Activated CD4-positive, alpha-beta memory T cell treated with anti-CD3 and anti-CD28 coated beads, Interleukin-2, amount 10 ng/mL, durations not matched to agents 7 days and 5 days (primary cell): ENCODE data around the gene SDHAF1. TPM values are rescaled to one million over a fixed set of nuclear protein-coding genes. Genes with fewer than 3 reads are reported as not detected.

Experiments used
- CTCF ChIA-PET: fragments of 350-600 bp; sonication (Branson Sonifier 250); formaldehyde crosslinking; loops from one replicate; lab custom pipeline; 2021; ENCODE audit warnings: antibody characterized with exemption, inconsistent platforms; lab: Charles Lee
- POLR2A ChIA-PET: fragments of 350-600 bp; sonication (Branson Sonifier 250); formaldehyde crosslinking; loops from one replicate; lab custom pipeline; 2021; ENCODE audit warnings: antibody characterized with exemption; lab: Charles Lee
- DNase-seq: peaks from one replicate; pipeline ENCODE4 v3.0.0-alpha.2; 2020
- H3K27ac Mint-ChIP-seq: one replicate; pipeline ENCODE4 v1.8.0; 2021; ENCODE audit warnings: mild to moderate bottlenecking, mixed read lengths
- H3K27me3 Mint-ChIP-seq: one replicate; pipeline ENCODE4 v1.8.0; 2021; ENCODE audit warnings: mixed read lengths
- H3K36me3 Mint-ChIP-seq: one replicate; pipeline ENCODE4 v1.8.0; 2021; ENCODE audit warnings: low read depth, mixed read lengths
- H3K4me1 Mint-ChIP-seq: one replicate; pipeline ENCODE4 v1.8.0; 2021; ENCODE audit warnings: mixed read lengths
- H3K4me3 Mint-ChIP-seq: one replicate; pipeline ENCODE4 v1.8.0; 2021; ENCODE audit warnings: mild to moderate bottlenecking, mixed read lengths
- H3K9me3 Mint-ChIP-seq: one replicate; pipeline ENCODE4 v1.8.0; 2021; ENCODE audit warnings: mixed read lengths
- total RNA-seq, 2 experiments: library from RNA; stranded (reverse); gene quantifications; one replicate each; pipeline ENCODE4 v1.2.3, GENCODE V29; 2021

SDHAF1 gene
- total RNA-seq, 2 experiments from 2014 or later: 17.3 to 18.3 TPM

GRCh38 chr19:35990771-35991730 lies 3.9 kb upstream of the SDHAF1 start:
- CTCF ChIA-PET: interaction anchor here (1.1 kb wide), 1 partner anchor 32 kb away, joined by 3 read pairs; no protein-coding TSS in a partner anchor

GRCh38 chr19:35991731-35992450 lies 3.1 kb upstream of the SDHAF1 start:
- ChIA-PET CTCF (interaction anchor here (1.1 kb wide), 1 partner anchor 33 kb away, joined by 3 read pairs; no protein-coding TSS in a partner anchor), POLR2A (no interaction called here)
- Mint-ChIP-seq H3K36me3 (peaks cover 6% of the 10 kb centered on the region), H3K4me1 (peaks cover 21% of the 10 kb centered on the region), H3K27ac (no peak overlapping the region), H3K27me3 (peaks cover 13% of the 10 kb centered on the region), H3K9me3 (no peaks in the 10 kb centered on the region), H3K4me3 (no peak overlapping the region)
- no peak for DNase-seq

More at GRCh38 chr19:35990771-35991730, 3.9 kb upstream of the SDHAF1 start:
- Mint-ChIP-seq H3K27ac (no peak overlapping the region), H3K36me3 (no peaks in the 10 kb centered on the region), H3K4me3 (no peak overlapping the region), H3K4me1 (peaks cover 15% of the 10 kb centered on the region), H3K9me3 (no peaks in the 10 kb centered on the region), H3K27me3 (peaks cover 20% of the 10 kb centered on the region)
- POLR2A ChIA-PET: no interaction called here
- no peak for DNase-seq

GRCh38 chr19:35992907-35993765 lies 1.9 kb upstream of the SDHAF1 start:
- CTCF ChIA-PET: no interaction called here
- peaks cover 28% of the 10 kb centered on the region for H3K4me1 Mint-ChIP-seq
- POLR2A ChIA-PET: interaction anchor here (2.8 to 4.6 kb wide), 3 partner anchors 21 to 62 kb away, joined by 9 to 20 read pairs (median 14); partner anchors contain the start of genes ALKBH6, THAP8 and WDR62
- H3K4me3 Mint-ChIP-seq: peak overlapping the region; percentile 24
- no peak for DNase-seq
- H3K27me3 Mint-ChIP-seq: peaks cover 8% of the 10 kb centered on the region
- H3K36me3 Mint-ChIP-seq: peaks cover 13% of the 10 kb centered on the region
- H3K27ac Mint-ChIP-seq: no peak overlapping the region
- no peaks in the 10 kb centered on the region for H3K9me3 Mint-ChIP-seq

- peaks cover 13% of the 10 kb centered on the region for H3K36me3 Mint-ChIP-seq
- peaks cover 28% of the 10 kb centered on the region for H3K4me1 Mint-ChIP-seq
- no peak for DNase-seq
- H3K27ac Mint-ChIP-seq: no peak overlapping the region
- no peaks in the 10 kb centered on the region for H3K9me3 Mint-ChIP-seq
- CTCF ChIA-PET: interaction anchor here (1.0 kb wide), 1 partner anchor 62 kb away, joined by 3 read pairs; no protein-coding TSS in a partner anchor
- no peaks in the 10 kb centered on the region for H3K27me3 Mint-ChIP-seq
- H3K4me3 Mint-ChIP-seq: peak overlapping the region; percentile 44
- POLR2A ChIA-PET: interaction anchor here (0.9 to 4.6 kb wide), 4 partner anchors 20 to 282 kb away, joined by 3 to 20 read pairs (median 12); partner anchors contain the start of genes ALKBH6, THAP8 and WDR62
These were observed 927 bp upstream of the SDHAF1 start for GRCh38 chr19:35993923-35994598.

GRCh38 chr19:35996777-35997176 lies 1.8 kb downstream of the SDHAF1 start:
- Mint-ChIP-seq H3K4me3 (peak overlapping the region; percentile 82), H3K36me3 (peaks cover 29% of the 10 kb centered on the region)
- POLR2A ChIA-PET: interaction anchor here (3.3 to 4.6 kb wide), 2 partner anchors 17 to 58 kb away, joined by 14 to 20 read pairs; partner anchors contain the start of genes ALKBH6, THAP8 and WDR62

GRCh38 chr19:36001605-36002004 lies 6.6 kb downstream of the SDHAF1 start:
- Mint-ChIP-seq H3K4me3 (no peak overlapping the region), H3K36me3 (peaks cover 32% of the 10 kb centered on the region), H3K27me3 (no peaks in the 10 kb centered on the region), H3K9me3 (no peaks in the 10 kb centered on the region), H3K27ac (no peak overlapping the region), H3K4me1 (peaks cover 13% of the 10 kb centered on the region)
- ChIA-PET CTCF (interaction anchor here (1.2 kb wide), 1 partner anchor 70 kb away, joined by 3 read pairs; no protein-coding TSS in a partner anchor), POLR2A (no interaction called here)
- DNase-seq: no peak

More at GRCh38 chr19:35996777-35997176, 1.8 kb downstream of the SDHAF1 start:
- Mint-ChIP-seq H3K4me1 (peaks cover 31% of the 10 kb centered on the region), H3K9me3 (no peaks in the 10 kb centered on the region), H3K27ac (no peak overlapping the region), H3K27me3 (no peaks in the 10 kb centered on the region)
- DNase-seq: no peak
- CTCF ChIA-PET: interaction anchor here (0.7 to 1.3 kb wide), 2 partner anchors 47 to 57 kb away, joined by 3 read pairs; partner anchors contain the start of gene THAP8

GRCh38 chr19:36003284-36003683 lies 8.3 kb downstream of the SDHAF1 start:
- peaks cover 23% of the 10 kb centered on the region for H3K36me3 Mint-ChIP-seq
- H3K27me3 Mint-ChIP-seq: no peaks in the 10 kb centered on the region
- CTCF ChIA-PET: no interaction called here

GRCh38 chr19:36006955-36007354 lies 12.0 kb downstream of the SDHAF1 start:
- no peaks in the 10 kb centered on the region for H3K27me3 Mint-ChIP-seq
- H3K4me3 Mint-ChIP-seq: no peak overlapping the region
- no peak for DNase-seq
- peaks cover 11% of the 10 kb centered on the region for H3K36me3 Mint-ChIP-seq
- CTCF ChIA-PET: interaction anchor here (0.8 kb wide), 1 partner anchor 9 kb away, joined by 3 read pairs; no protein-coding TSS in a partner anchor
- no peak overlapping the region for H3K27ac Mint-ChIP-seq
- H3K9me3 Mint-ChIP-seq: no peaks in the 10 kb centered on the region
- POLR2A ChIA-PET: no interaction called here
- peaks cover 10% of the 10 kb centered on the region for H3K4me1 Mint-ChIP-seq

More at GRCh38 chr19:36003284-36003683, 8.3 kb downstream of the SDHAF1 start:
- H3K4me1 Mint-ChIP-seq: peaks cover 3% of the 10 kb centered on the region
- no peak for DNase-seq
- no peak overlapping the region for H3K27ac Mint-ChIP-seq
- no peaks in the 10 kb centered on the region for H3K9me3 Mint-ChIP-seq
- POLR2A ChIA-PET: interaction anchor here (1.7 kb wide), 1 partner anchor 11 kb away, joined by 7 read pairs; the partner anchor contains the start of gene ALKBH6
- H3K4me3 Mint-ChIP-seq: no peak overlapping the region

- no peak for DNase-seq
- Mint-ChIP-seq H3K4me1 (peaks cover 22% of the 10 kb centered on the region), H3K27me3 (no peaks in the 10 kb centered on the region), H3K9me3 (no peaks in the 10 kb centered on the region), H3K36me3 (peaks cover 8% of the 10 kb centered on the region), H3K27ac (no peak within 1 kb of the TSS), H3K4me3 (peak within 1 kb of the TSS; percentile 40)
- ChIA-PET CTCF (interaction anchor here (1.2 kb wide), 1 partner anchor 11 kb away, joined by 3 read pairs; no protein-coding TSS in a partner anchor), POLR2A (interaction anchor here (1.5 kb wide), 1 partner anchor 13 kb away, joined by 4 read pairs; no protein-coding TSS in a partner anchor)
These were observed 13.5 kb downstream of the SDHAF1 start, which contains the start of gene SYNE4 for GRCh38 chr19:36008336-36008978. Gene SYNE4, minus strand, starts transcription at chr19:36008813. Its CDS starts 132 bp downstream, at chr19:36008681.

GRCh38 chr19:36009220-36009619 lies 14.2 kb downstream of the SDHAF1 start:
- H3K9me3 Mint-ChIP-seq: no peaks in the 10 kb centered on the region
- peaks cover 10% of the 10 kb centered on the region for H3K36me3 Mint-ChIP-seq
- no peaks in the 10 kb centered on the region for H3K27me3 Mint-ChIP-seq
- POLR2A ChIA-PET: interaction anchor here (0.9 to 1.5 kb wide), 2 partner anchors 14 kb away, joined by 3 to 4 read pairs; no protein-coding TSS in a partner anchor
- CTCF ChIA-PET: interaction anchor here (1.2 kb wide), 1 partner anchor 11 kb away, joined by 3 read pairs; no protein-coding TSS in a partner anchor
- peak; percentile 60 for DNase-seq
- peaks cover 29% of the 10 kb centered on the region for H3K4me1 Mint-ChIP-seq
- H3K4me3 Mint-ChIP-seq: peak overlapping the region; percentile 40
- H3K27ac Mint-ChIP-seq: no peak overlapping the region
